Osteocyte (in vitro differentiated cells): ENCODE measurements around the gene SLC22A5. TPM values are rescaled to one million over a fixed set of nuclear protein-coding genes. Genes with fewer than 3 reads are reported as not detected.
"Not testable (repeated sequence)": the region's sequence is repeated elsewhere in the genome, so short reads cannot be mapped to it uniquely, and the experiment has no call there.

Experiments used
- DNase-seq: peaks from one replicate; pipeline ENCODE4 v3.0.0; 2021; ENCODE audit warnings: mixed read lengths; ENCODE audit not compliant: unreplicated experiment; ENCODE audit errors: extremely low spot score
- H3K27ac Mint-ChIP-seq: one replicate; pipeline ENCODE4 v1.8.0; 2021; ENCODE audit warnings: mild to moderate bottlenecking, mixed read lengths; ENCODE audit not compliant: unreplicated experiment
- H3K27me3 Mint-ChIP-seq: one replicate; pipeline ENCODE4 v1.8.0; 2021; ENCODE audit warnings: mixed read lengths; ENCODE audit not compliant: unreplicated experiment
- H3K36me3 Mint-ChIP-seq: one replicate; pipeline ENCODE4 v1.8.0; 2021; ENCODE audit warnings: mixed read lengths; ENCODE audit not compliant: unreplicated experiment
- H3K4me1 Mint-ChIP-seq: one replicate; pipeline ENCODE4 v1.8.0; 2021; ENCODE audit warnings: mixed read lengths; ENCODE audit not compliant: unreplicated experiment
- H3K4me3 Mint-ChIP-seq: one replicate; pipeline ENCODE4 v1.8.0; 2021; ENCODE audit warnings: mild to moderate bottlenecking, moderate library complexity, mixed read lengths; ENCODE audit not compliant: unreplicated experiment
- H3K9me3 Mint-ChIP-seq: one replicate; pipeline ENCODE4 v1.8.0; 2021; ENCODE audit warnings: mixed read lengths; ENCODE audit not compliant: unreplicated experiment
- total RNA-seq: library from RNA; stranded (reverse); gene quantifications from 2 replicates; pipeline ENCODE4 v1.2.1, GENCODE V29; 2021
- TF ChIP-seq, protein P1 (sequence below): fragments of 200-600 bp; sonication (generic); IDR thresholded peaks from 2 replicates; pipeline ENCODE4 v1.5.0; 2021; ENCODE audit warnings: antibody characterized with exemption, mild to moderate bottlenecking, moderate library complexity

SLC22A5 gene
- total RNA-seq, 1 donor from 2014 or later, result 6.7 TPM

DNA sequence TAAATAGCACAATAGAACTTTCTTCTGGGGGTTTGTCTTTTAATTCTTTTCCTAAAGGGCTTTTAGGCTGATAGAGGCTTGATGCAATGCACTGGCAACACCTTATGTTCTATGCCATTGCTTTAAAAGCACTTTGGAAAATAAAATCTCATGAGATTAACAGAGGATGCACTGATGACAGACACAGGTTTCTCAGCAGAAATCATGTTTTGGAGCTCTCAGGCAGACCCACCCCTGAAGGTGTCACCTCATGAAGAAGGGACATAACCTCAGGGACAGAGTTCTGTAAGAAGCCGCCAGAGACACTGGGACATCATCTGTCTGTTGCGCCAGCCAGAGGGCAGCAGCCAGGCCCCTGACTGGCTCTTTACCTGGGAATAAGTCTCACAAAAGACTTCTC, 27.7 kb downstream of the SLC22A5 start:
- no peak for DNase-seq
- TF ChIP-seq, protein P1, sequence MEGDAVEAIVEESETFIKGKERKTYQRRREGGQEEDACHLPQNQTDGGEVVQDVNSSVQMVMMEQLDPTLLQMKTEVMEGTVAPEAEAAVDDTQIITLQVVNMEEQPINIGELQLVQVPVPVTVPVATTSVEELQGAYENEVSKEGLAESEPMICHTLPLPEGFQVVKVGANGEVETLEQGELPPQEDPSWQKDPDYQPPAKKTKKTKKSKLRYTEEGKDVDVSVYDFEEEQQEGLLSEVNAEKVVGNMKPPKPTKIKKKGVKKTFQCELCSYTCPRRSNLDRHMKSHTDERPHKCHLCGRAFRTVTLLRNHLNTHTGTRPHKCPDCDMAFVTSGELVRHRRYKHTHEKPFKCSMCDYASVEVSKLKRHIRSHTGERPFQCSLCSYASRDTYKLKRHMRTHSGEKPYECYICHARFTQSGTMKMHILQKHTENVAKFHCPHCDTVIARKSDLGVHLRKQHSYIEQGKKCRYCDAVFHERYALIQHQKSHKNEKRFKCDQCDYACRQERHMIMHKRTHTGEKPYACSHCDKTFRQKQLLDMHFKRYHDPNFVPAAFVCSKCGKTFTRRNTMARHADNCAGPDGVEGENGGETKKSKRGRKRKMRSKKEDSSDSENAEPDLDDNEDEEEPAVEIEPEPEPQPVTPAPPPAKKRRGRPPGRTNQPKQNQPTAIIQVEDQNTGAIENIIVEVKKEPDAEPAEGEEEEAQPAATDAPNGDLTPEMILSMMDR, result no peak
- Mint-ChIP-seq H3K4me1 (no peaks in the 10 kb centered on the region), H3K4me3 (no peak overlapping the region), H3K27ac (no peak overlapping the region), H3K9me3 (peaks cover 6% of the 10 kb centered on the region), H3K36me3 (peaks cover 32% of the 10 kb centered on the region), H3K27me3 (peaks cover 16% of the 10 kb centered on the region)

GRCh38 chr5:132397936-132398675, 28.6 kb downstream of the SLC22A5 start:
- Mint-ChIP-seq H3K27me3 (peaks cover 16% of the 10 kb centered on the region), H3K9me3 (peaks cover 12% of the 10 kb centered on the region), H3K36me3 (peaks cover 32% of the 10 kb centered on the region)
- not testable (repeated sequence) for H3K4me1 Mint-ChIP-seq, DNase-seq, H3K4me3 Mint-ChIP-seq, H3K27ac Mint-ChIP-seq

DNA sequence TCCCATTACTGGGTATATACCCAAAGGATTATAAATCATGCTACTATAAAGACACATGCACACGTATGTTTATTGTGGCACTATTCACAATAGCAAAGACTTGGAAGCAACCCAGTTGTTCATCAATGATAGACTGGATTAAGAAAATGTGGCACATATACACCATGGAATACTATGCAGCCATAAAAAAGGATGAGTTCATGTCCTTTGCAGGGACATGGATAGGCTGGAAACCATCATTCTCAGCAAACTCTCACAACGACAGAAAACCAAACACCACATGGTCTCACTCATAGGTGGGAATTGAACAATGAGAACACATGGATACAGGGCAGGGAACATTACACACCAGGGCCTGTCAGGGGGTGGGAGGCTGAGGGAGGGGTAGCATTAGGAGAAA, 34.5 kb downstream of the SLC22A5 start:
- H3K9me3 Mint-ChIP-seq, result peaks cover 17% of the 10 kb centered on the region
- H3K36me3 Mint-ChIP-seq, H3K4me1 Mint-ChIP-seq, H3K4me3 Mint-ChIP-seq, DNase-seq, H3K27ac Mint-ChIP-seq: not testable (repeated sequence)
- peaks cover 16% of the 10 kb centered on the region for H3K27me3 Mint-ChIP-seq

GRCh38 chr5:132405646-132406045, 36.1 kb downstream of the SLC22A5 start:
- peaks cover 12% of the 10 kb centered on the region for H3K4me1 Mint-ChIP-seq
- TF ChIP-seq, protein P1, result no peak
- H3K36me3 Mint-ChIP-seq, result peaks cover 6% of the 10 kb centered on the region
- no peak for DNase-seq
- no peak overlapping the region for H3K27ac Mint-ChIP-seq
- no peak overlapping the region for H3K4me3 Mint-ChIP-seq
- H3K27me3 Mint-ChIP-seq, result peaks cover 4% of the 10 kb centered on the region
- H3K9me3 Mint-ChIP-seq, result peaks cover 11% of the 10 kb centered on the region

- Mint-ChIP-seq H3K9me3 (peaks cover 11% of the 10 kb centered on the region), H3K36me3 (peaks cover 6% of the 10 kb centered on the region), H3K27ac (no peak overlapping the region), H3K4me3 (no peak overlapping the region), H3K27me3 (no peaks in the 10 kb centered on the region), H3K4me1 (peaks cover 14% of the 10 kb centered on the region)
- TF ChIP-seq, protein P1, result no peak
- no peak for DNase-seq
These were observed 36.8 kb downstream of the SLC22A5 start for GRCh38 chr5:132406144-132406783.

GRCh38 chr5:132407970-132408369, 38.5 kb downstream of the SLC22A5 start:
- H3K27me3 Mint-ChIP-seq, result no peaks in the 10 kb centered on the region
- H3K9me3 Mint-ChIP-seq, result peaks cover 4% of the 10 kb centered on the region
- DNase-seq, result no peak

More at GRCh38 chr5:132407970-132408369, 38.5 kb downstream of the SLC22A5 start:
- H3K4me3 Mint-ChIP-seq, result no peak overlapping the region
- H3K36me3 Mint-ChIP-seq, result no peaks in the 10 kb centered on the region
- peaks cover 31% of the 10 kb centered on the region for H3K4me1 Mint-ChIP-seq
- TF ChIP-seq, protein P1, result no peak
- H3K27ac Mint-ChIP-seq, result no peak overlapping the region
